Measurements from ENCODE around the gene KCTD7.

DNA sequence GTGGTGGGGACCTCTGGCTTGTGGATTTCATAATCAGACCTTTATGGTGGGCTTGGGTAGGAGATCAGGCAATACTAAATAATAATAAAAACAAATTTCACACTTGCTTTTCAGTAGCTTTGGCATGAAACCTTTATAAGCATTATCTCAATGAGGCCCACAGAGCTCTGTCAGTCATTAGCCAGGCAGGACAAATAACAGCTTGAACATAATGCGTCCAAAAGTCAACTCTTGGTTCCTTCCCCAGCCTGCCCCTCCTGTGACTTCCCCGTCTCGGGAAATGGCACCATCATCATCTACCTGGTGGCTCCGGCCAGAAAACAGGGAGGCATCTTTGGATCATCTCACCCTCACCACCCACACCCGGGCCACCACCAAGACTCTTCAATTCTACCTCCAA, 40.8 kb downstream of the KCTD7 start:
- TF ChIP-seq, protein P1, sequence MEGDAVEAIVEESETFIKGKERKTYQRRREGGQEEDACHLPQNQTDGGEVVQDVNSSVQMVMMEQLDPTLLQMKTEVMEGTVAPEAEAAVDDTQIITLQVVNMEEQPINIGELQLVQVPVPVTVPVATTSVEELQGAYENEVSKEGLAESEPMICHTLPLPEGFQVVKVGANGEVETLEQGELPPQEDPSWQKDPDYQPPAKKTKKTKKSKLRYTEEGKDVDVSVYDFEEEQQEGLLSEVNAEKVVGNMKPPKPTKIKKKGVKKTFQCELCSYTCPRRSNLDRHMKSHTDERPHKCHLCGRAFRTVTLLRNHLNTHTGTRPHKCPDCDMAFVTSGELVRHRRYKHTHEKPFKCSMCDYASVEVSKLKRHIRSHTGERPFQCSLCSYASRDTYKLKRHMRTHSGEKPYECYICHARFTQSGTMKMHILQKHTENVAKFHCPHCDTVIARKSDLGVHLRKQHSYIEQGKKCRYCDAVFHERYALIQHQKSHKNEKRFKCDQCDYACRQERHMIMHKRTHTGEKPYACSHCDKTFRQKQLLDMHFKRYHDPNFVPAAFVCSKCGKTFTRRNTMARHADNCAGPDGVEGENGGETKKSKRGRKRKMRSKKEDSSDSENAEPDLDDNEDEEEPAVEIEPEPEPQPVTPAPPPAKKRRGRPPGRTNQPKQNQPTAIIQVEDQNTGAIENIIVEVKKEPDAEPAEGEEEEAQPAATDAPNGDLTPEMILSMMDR (IDR thresholded peaks at IDR 0.05; ENCODE audit: borderline replicate concordance, extremely low read depth, low read length, poor library complexity, severe bottlenecking) = no peak
- TF ChIP-seq EZH2 (IDR thresholded peaks at IDR 0.05; ENCODE audit: borderline replicate concordance, low read depth, low read length, severe bottlenecking) = no peak
